Anterior cingulate cortex (tissue), 58 donors: ENCODE results near the gene SEPHS2.
"Not testable (repeated sequence)": the region's sequence is repeated elsewhere in the genome, so short reads cannot be mapped to it uniquely, and the experiment has no call there.

Experiments
- DNase-seq, 58 donors: peaks; one replicate each; lab custom pipeline; 2025; lab: John Stamatoyannopoulos, UW

The SEPHS2 gene

DNA sequence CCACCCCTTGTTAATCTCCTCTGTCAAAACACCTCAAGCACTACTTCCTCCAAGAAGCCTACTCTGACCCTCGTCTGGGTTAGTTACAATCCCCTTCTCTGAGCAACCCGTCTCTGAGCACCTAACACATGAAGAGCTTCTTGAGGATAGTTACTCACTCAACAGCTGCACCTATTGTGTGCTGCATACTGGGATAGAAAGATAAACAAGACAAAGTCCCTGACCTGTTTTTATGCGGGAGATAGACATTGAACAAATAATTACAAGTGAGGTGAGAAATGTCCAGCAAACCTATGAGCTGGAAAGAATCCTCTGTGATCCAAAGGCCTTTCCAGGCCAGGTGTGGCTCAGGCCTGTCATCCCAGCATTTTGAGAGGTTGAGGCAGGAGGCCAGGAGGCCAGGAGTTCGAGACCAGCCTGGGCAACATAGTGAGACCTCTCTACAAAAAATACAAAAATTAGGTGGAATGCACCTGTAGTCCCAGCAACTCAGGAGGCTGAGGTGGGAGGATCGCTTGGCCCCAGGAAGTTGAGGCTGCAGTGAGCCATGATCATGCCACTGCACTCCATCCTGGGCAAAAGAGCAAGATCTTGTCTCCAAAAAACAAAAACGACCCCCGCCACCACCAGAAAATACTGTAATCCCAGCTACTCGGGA lies 43.8 kb downstream of the SEPHS2 start:
- no peak for DNase-seq

DNA sequence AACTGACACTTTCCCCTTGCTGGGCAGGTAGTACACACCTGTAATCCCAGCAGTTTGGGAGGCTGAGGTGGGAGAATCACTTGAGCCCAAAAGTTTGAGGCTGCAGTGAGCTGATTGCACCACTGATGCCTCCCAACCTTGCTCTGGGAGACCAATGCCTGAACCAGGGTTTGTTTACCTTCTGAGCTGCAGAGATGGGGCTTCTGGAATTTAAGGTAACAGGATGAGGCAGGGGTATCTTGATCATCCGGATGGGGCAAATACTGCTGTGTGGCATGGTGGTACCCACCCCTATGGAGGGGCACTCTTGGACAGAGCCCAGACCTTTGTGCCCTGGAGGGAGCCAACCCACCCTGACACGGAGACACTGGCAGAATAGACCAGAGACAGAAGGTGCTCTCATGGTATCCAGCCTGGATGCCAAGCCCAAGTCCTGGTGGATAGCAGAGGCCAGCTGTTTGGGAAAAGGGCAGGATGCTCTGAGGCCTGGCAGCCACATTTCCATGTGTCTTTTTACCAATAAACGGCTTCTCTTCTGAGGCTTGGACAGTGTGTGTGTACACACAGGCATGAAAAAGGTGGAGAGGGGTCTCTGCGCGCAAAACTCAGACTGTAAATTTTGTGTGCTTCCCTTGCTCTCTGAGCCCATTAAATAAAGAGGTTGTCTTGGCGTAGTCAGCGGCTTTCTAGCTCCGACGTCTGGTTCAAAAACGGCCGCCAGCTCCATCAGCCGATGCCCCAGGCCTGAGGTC lies 46.1 kb downstream of the SEPHS2 start:
- DNase-seq, result no peak

DNA sequence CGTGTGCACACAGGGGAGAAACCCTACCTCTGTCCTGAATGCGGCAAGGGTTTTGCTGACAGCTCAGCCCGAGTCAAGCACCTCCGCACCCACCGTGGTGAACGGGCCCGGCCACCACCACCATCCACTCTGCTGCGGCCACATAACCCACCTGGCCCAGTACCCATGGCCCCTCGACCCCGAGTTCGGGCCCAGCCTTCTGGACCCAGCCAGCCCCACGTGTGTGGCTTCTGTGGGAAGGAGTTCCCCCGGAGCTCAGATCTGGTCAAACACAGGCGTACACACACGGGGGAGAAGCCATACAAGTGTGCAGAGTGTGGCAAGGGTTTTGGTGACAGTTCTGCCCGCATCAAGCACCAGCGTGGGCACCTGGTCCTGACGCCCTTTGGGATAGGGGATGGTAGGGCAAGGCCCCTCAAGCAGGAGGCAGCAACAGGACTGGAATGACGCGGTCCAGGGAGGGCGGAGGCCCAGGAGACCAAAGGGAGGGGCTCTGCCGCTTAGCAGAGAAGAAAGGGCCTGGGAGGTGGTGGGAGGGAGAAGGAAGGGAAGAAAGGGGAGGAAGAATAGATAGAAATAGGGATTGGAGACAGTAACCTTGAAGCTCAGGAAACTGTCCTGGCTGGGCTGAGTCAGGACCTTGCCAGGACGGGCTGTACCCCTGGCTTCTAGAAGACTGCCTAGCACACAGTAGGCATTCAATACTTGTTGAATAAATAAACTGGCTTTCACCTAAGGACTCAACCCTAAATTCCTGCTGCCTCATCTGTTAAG lies 46.8 kb downstream of the SEPHS2 start:
- no peak for DNase-seq

DNA sequence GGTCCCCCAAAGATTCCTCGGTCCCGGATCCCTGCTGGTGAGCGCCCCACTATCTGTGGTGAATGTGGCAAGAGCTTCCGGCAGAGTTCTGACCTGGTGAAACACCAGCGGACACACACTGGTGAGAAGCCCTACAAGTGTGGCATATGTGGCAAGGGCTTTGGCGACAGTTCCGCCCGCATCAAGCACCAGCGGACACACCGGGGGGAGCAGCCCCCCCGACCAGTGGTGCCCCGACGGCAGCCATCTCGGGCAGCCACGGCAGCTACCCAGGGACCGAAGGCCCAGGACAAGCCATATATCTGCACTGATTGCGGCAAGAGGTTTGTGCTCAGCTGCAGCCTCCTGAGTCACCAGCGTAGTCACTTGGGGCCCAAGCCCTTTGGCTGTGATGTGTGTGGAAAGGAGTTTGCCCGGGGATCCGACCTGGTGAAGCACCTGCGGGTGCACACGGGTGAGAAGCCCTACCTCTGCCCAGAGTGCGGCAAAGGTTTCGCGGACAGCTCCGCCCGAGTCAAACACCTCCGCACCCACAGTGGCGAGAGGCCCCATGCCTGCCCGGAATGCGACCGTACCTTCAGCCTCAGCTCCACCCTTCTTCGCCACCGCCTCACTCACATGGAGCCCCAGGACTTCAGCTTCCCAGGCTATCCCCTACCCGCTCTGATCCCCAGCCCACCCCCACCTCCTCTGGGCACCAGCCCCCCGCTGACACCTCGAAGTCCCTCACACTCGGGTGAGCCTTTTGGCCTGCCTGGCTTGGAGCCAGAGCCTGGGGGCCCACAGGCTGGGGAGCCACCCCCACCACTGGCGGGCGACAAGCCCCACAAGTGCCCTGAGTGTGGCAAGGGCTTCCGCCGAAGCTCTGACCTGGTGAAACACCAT lies 47.7 kb downstream of the SEPHS2 start:
- DNase-seq, result no peak

DNA sequence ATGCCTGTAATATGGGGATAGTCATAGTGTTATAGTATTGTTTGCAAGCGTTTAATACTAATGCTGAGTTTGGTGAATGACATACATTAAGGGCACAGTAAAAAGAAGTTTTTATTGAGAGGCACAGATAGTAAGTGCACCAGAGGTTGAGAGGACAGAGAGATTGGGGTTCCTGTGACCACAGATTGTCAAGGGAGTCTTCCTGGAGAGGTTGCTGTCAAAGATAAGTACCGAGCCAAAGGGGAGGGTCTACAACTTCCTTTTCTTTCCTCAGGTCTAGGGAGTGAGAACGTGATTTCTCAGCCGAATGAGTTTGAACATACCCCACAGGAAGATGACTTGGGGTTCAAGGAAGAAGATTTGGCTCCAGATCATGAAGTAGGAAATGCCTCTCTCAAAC lies 48.6 kb downstream of the SEPHS2 start:
- DNase-seq, result no peak

DNA sequence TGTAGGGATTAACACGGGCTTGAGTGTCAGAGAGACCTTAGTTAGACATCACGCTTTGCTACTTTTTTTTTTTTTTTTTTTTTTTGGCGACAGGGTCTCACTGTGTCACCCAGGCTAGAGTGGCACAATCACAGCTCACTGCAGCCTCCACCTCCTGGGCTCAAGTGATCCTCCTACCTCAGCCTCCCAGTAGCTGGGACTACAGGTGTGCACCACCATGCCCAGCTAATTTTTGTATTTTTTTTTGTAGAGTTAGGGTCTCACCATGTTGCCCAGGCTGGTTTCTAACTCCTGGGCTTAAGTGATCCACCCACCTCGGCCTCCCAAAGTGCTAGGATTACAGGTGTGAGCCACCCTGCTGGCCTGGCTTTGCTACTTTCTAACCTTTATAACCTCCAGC lies 49.0 kb downstream of the SEPHS2 start:
- not testable (repeated sequence) for DNase-seq

DNA sequence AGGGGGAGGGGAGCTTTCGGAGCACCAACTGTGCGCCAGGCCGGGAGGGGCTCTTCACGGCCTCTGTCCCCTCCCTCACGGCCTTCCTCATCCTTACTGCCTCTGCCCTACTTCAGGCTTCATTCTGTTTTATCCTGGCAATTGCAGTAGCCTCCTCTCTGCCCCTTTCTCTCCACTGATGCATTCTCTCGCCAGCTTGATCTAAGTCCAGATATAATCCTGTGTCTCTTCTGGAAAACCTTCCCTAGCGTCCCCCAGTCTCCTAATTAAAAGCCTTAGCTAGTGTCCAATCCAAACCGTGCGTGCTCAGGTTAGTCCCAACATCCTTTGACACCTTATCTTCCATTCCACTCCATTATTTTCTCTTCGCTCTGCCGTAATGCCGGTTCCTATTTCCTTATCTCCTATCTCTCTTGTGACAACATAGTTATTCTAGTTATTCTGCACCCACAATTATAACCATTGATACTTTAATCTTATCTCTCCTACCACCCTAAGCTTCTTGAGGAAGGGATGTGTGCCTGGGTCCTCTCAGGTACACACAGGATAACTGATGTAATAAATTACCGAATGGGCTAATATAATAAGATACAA lies 49.6 kb downstream of the SEPHS2 start:
- DNase-seq, result peak in 3 of 58 donors; percentile 9 to 37 (median 34)

DNA sequence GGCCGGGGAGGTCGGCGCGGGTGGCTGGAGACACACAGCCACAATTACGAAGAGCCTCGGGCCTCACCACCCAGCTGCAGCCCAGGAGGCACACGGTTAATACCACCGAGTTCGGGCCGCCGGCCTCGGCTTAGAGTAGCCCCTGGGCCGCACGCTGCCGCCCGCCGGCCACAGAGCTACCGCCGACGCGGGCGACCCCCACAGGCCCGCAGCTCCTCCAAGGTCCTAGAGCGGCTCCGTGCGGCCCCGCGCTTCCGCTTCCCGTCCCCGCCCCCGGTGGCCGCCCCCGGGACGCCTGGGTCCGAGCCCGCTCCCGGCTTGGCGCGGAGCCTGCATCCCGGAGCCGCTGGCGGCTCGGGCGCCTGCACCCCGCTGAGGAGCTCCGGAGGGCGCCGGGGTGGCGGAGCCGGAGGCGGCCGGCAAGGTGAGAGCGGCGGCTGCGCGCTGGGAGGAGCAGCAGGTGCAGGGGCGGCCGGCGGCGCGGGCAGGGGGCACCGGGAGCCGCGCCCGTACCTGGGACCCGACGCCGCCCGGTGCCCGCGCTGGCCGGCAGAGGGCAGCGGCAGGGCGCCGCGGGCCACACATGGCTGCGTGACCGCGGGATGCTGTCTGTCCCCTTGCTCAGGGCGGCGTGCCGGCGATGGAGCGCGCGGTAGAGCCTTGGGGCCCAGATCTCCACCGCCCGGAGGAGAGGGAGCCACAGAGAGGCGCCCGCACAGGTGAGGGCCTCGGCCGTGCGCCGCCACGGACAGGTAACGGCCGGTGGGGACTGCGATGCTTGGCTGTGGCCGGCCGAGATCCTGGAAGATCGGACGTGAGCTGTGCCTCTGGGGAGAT lies 50.3 kb downstream of the SEPHS2 start, which contains the start of gene ZNF48:
TSS of gene ZNF48 (plus strand) at position 266 of the 837 bp plus-strand sequence. CDS start at position 641, 375 bp downstream.
- peak in 57 of 58 donors; percentile 32 to 95 (median 83) for DNase-seq

DNA sequence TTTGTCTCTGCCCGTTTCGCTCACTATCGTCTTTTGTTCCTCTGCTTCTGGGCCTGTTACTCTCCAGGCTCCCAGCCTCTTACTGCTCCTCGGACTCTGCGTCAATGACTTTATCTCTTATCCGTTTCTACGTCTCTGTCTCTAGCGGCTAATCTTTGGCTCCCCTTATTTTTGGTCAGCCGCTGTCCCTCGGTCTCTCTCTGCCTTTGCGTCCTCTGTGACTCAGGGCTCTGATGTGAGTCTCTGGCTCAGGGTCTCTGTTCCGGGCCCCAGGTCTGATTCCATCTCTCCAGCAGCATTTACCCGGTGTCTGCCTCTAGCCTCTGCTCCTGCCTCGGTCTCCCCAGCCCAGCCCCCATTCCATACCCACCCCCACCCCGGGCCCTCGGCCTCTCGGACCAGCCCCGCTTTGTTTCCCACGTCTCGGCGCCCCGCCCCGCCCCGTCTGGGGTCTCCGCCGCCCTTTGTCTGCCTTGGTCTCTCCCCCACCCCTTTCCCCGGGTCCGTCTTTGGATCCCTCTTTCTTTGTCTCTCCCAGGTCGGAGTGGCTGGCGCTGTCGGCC lies 51.0 kb downstream of the SEPHS2 start:
- DNase-seq, result peak in 2 of 58 donors; percentile 53 to 62
